GM12891 (cell line): ENCODE results near the gene RNF114.
"Not testable (repeated sequence)": the region's sequence is repeated elsewhere in the genome, so short reads cannot be mapped to it uniquely, and the experiment has no call there.

ENCODE experiments used
- DNase-seq: peaks from one replicate; pipeline ENCODE4 v3.0.0; 2011; ENCODE audit warnings: low spot score; ENCODE audit not compliant: insufficient read length
- FAIRE-seq: peaks from 2 replicates; lab custom pipeline; 2011; peaks lifted over from hg19 to GRCh38; lab: Jason Lieb, UNC
- PAX5 ChIP-seq: IDR thresholded peaks from 2 replicates; pipeline ENCODE4 v1.6.1; 2011; ENCODE audit warnings: low read length, moderate library complexity, mild to moderate bottlenecking; ENCODE audit not compliant: insufficient read depth, severe bottlenecking
- POLR2A ChIP-seq: IDR thresholded peaks from 2 replicates; pipeline ENCODE4 v1.6.1; 2011; ENCODE audit warnings: low read depth, low read length, control low read depth
- POLR2AphosphoS5 ChIP-seq: IDR thresholded peaks from 2 replicates; pipeline ENCODE4 v1.6.1; 2011; ENCODE audit warnings: low read depth, low read length, control low read depth
- POU2F2 ChIP-seq: IDR thresholded peaks from 2 replicates; pipeline ENCODE4 v1.6.1; 2011; ENCODE audit warnings: low read depth, mild to moderate bottlenecking, control low read depth, low read length, moderate library complexity
- SPI1 ChIP-seq: IDR thresholded peaks from 2 replicates; pipeline ENCODE4 v1.6.1; 2011; ENCODE audit warnings: low read depth, low read length, control low read depth
- TAF1 ChIP-seq: IDR thresholded peaks from 2 replicates; pipeline ENCODE4 v1.6.1; 2011; ENCODE audit warnings: low read depth, low read length, control low read depth

Gene RNF114

GRCh38 chr20:49891476-49892110, 44.6 kb upstream of the RNF114 start:
- DNase-seq (no peak), FAIRE-seq (no peak)
- TF ChIP-seq SPI1: no peak
- TF ChIP-seq PAX5: no peak
- no peak for TF ChIP-seq POLR2A
- TF ChIP-seq TAF1: no peak
- no peak for TF ChIP-seq POU2F2
- no peak for TF ChIP-seq POLR2AphosphoS5

GRCh38 chr20:49892260-49892659, 43.9 kb upstream of the RNF114 start:
- no peak for DNase-seq
- no peak for FAIRE-seq
- TF ChIP-seq POLR2A: no peak
- no peak for TF ChIP-seq POU2F2
- no peak for TF ChIP-seq PAX5
- no peak for TF ChIP-seq POLR2AphosphoS5
- TF ChIP-seq SPI1: no peak
- no peak for TF ChIP-seq TAF1

- no peak for FAIRE-seq
- no peak for TF ChIP-seq PAX5
- no peak for DNase-seq
Observed at GRCh38 chr20:49892817-49893216, 43.4 kb upstream of the RNF114 start.

- TF ChIP-seq SPI1 (no peak), PAX5 (no peak), POLR2A (no peak), POU2F2 (no peak), TAF1 (no peak), POLR2AphosphoS5 (no peak)
- DNase-seq: no peak
- peak; percentile 13 for FAIRE-seq
Observed at GRCh38 chr20:49893242-49894072, 42.7 kb upstream of the RNF114 start.

GRCh38 chr20:49894073-49894470, 42.1 kb upstream of the RNF114 start:
- FAIRE-seq (no peak), DNase-seq (no peak)
- TF ChIP-seq POLR2A (no peak), TAF1 (no peak), POLR2AphosphoS5 (no peak), POU2F2 (no peak), SPI1 (no peak), PAX5 (no peak)

GRCh38 chr20:49895474-49896093, 40.6 kb upstream of the RNF114 start:
- DNase-seq, FAIRE-seq: not testable (repeated sequence)

GRCh38 chr20:49896204-49896603, 40.0 kb upstream of the RNF114 start:
- FAIRE-seq: no peak
- no peak for DNase-seq
- TF ChIP-seq PAX5 (no peak), POLR2AphosphoS5 (no peak), POLR2A (no peak), TAF1 (no peak), SPI1 (no peak), POU2F2 (no peak)

GRCh38 chr20:49899541-49900383, 36.4 kb upstream of the RNF114 start:
- TF ChIP-seq SPI1 (no peak), PAX5 (no peak), POLR2A (no peak), TAF1 (no peak), POLR2AphosphoS5 (no peak), POU2F2 (no peak)
- FAIRE-seq (no peak), DNase-seq (no peak)

- FAIRE-seq: no peak
- no peak for DNase-seq
- no peak for TF ChIP-seq PAX5
- no peak for TF ChIP-seq TAF1
- no peak for TF ChIP-seq POLR2AphosphoS5
- TF ChIP-seq POU2F2: no peak
- no peak for TF ChIP-seq POLR2A
- no peak for TF ChIP-seq SPI1
Observed at GRCh38 chr20:49901588-49901987, 34.6 kb upstream of the RNF114 start.
